HUES48 (cell line): ENCODE measurements around the gene LGMN.

Source experiments
- H3K27ac ChIP-seq: one replicate; pipeline ENCODE4 v1.7.0; 2013; ENCODE audit warnings: low read depth, low read length, inconsistent platforms
- H3K27me3 ChIP-seq: 2 replicates; pipeline ENCODE4 v1.6.1; 2013; ENCODE audit warnings: mild to moderate bottlenecking, low read length; ENCODE audit not compliant: control insufficient read depth, insufficient read depth
- H3K36me3 ChIP-seq: 2 replicates; pipeline ENCODE4 v1.6.1; 2013; ENCODE audit warnings: low read length; ENCODE audit not compliant: control insufficient read depth, insufficient read depth
- H3K4me1 ChIP-seq: 2 replicates; pipeline ENCODE4 v1.6.1; 2013; ENCODE audit warnings: mild to moderate bottlenecking, low read length; ENCODE audit not compliant: control insufficient read depth, insufficient read depth
- H3K4me3 ChIP-seq: 2 replicates; pipeline ENCODE4 v1.5.1; 2013; ENCODE audit warnings: mild to moderate bottlenecking, low read depth, low read length
- H3K9ac ChIP-seq: 2 replicates; pipeline ENCODE4 v1.6.1; 2013; ENCODE audit warnings: mild to moderate bottlenecking, low read depth, low read length, moderate library complexity
- H3K9me3 ChIP-seq: 2 replicates; pipeline ENCODE4 v1.6.1; 2013; ENCODE audit warnings: low read length; ENCODE audit not compliant: control insufficient read depth, insufficient read depth

Gene LGMN

DNA sequence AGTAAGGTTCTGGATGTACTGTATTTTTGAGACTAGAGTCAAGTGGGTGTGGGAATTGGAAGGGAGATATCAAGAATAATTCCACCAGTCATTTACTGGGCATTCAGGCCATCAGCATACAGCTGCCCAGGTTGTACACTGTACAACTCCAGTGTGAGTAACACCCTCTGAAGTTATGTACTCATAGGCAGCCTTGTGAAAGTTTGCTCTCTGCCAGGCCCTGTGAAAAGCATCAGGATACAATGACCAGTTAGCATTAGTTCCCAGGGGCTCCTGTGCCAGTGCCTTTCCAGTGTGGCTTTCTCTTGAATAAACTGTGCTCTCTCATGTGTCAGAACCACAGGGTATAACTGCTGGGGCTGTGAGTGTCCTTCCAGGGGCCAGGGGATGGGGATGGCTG, 89.7 kb downstream of the LGMN start:
- H3K4me3 ChIP-seq, result no peak overlapping the region
- no peak overlapping the region for H3K27ac ChIP-seq
- no peak overlapping the region for H3K9ac ChIP-seq
- no peaks in the 10 kb centered on the region for H3K27me3 ChIP-seq
- no peaks in the 10 kb centered on the region for H3K9me3 ChIP-seq
- no peaks in the 10 kb centered on the region for H3K4me1 ChIP-seq
- H3K36me3 ChIP-seq, result no peaks in the 10 kb centered on the region

- Histone ChIP-seq H3K9ac (no peak overlapping the region), H3K27ac (no peak overlapping the region), H3K27me3 (no peaks in the 10 kb centered on the region), H3K4me3 (no peak overlapping the region), H3K4me1 (no peaks in the 10 kb centered on the region), H3K36me3 (no peaks in the 10 kb centered on the region), H3K9me3 (no peaks in the 10 kb centered on the region)
Measured at GRCh38 chr14:92658160-92658559, 90.3 kb downstream of the LGMN start.

DNA sequence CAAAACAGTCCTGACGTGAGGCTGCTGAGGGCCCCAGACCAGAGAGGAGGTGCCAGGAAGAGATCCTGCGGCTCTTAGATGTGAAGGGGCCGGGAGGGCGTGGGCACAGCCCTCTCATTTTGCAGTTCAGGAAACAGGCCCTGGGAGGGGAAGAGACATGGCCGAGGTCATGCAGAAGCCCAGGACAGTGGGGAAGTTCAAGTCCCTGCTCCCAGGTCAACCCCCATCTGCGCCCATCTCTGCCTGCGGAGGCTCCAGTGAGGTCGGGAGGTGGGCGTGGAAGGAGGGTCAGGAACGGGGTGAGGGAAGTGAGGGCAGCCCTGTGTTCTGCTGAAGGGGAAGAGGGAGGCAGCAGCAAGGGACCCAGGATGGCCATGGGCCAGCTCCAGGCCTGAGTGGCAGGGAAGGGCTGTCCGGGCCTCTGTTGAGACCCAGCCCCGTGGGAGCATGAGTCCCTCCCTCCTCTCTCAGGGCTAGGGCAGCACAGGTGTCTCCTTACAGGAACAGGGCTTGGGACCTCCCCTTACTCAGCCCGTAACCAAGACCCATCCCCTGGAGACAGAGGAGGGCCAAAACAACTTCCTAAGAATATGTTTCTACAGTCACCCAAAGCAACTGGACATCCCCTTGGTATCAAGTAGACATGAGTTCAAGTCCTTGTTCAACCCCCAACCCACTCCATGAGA, 90.8 kb downstream of the LGMN start:
- Histone ChIP-seq H3K4me1 (no peaks in the 10 kb centered on the region), H3K27me3 (no peaks in the 10 kb centered on the region), H3K36me3 (no peaks in the 10 kb centered on the region), H3K9ac (no peak overlapping the region), H3K9me3 (no peaks in the 10 kb centered on the region), H3K4me3 (no peak overlapping the region), H3K27ac (no peak overlapping the region)

DNA sequence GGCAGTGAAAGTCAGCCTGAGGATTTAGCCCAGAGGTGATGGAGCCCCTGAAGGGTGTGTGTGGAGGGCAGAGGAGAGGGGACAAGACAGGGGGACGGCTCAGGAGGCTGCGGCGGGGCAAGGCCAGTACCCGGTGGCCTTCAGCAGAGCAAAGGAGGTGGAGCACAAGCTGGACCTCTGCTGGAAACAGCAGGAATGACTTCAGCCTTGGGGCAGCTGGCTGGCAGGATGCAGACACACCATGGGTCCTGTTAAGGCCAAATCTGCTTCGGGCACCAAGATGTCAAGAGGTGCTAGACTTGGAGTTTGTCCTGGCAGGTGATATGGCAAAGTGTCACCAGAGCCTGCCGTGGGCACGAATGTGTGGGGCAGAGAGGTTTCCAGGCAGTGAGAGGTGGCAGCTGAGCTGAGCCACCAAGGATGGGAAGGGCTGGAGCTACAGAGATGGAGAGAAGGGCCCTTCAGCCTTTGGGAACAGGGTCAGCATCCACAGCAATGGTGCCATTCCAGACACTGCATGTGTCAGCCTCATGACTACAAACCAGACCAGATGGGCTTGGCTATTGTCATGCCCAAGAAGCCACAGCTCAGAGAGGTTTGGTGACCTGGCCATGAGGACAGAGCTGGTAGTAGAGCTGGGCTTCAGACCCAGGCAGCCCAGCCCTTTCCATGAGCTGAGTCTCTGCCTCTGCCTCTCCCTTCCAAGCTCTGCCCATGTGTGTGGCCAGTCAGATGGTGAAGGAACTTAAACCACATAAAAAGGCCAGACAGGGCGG, 91.9 kb downstream of the LGMN start:
- H3K9ac ChIP-seq, result no peak overlapping the region
- no peak overlapping the region for H3K27ac ChIP-seq
- no peaks in the 10 kb centered on the region for H3K9me3 ChIP-seq
- H3K4me3 ChIP-seq, result no peak overlapping the region
- H3K36me3 ChIP-seq, result no peaks in the 10 kb centered on the region
- no peaks in the 10 kb centered on the region for H3K4me1 ChIP-seq
- no peaks in the 10 kb centered on the region for H3K27me3 ChIP-seq

DNA sequence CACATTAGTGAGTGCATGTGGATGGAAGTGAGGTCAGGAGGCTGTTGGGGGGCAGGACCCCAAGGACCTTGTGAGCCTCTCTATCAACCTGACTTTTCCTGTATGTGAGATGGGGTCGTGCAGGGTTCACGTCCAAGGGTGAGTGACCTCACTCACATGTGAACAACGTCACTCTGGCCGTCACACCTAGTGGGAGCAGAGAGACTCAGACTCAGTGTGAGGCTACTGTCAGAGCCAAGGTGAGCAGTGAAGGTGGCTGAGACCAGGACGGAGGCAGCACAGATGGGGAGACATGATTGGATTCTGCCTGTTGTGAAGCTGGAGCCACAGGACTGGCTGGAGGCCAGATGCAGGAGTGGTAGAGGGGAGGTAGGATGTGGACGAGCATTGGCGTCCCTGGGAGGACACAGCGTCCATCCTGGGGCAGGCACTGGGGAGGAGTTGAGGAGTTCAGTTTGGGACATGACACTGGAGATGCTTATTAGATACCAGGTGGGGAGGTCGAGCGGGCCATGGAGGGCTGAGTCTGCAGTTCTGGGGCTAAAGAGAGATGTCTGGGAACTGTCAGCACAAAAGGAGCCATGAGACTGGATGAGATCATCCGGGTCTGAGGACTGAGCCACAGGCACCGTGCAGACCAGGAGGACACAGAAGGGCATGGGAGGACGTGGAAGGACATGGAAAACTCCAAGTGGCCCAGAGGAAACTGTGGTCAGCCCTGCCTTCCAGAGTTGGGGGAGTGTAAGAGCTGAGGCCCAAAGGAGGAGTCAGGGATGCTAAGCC, 92.8 kb downstream of the LGMN start:
- no peaks in the 10 kb centered on the region for H3K36me3 ChIP-seq
- H3K4me3 ChIP-seq, result no peak overlapping the region
- H3K9me3 ChIP-seq, result no peaks in the 10 kb centered on the region
- no peak overlapping the region for H3K27ac ChIP-seq
- H3K9ac ChIP-seq, result no peak overlapping the region
- no peaks in the 10 kb centered on the region for H3K27me3 ChIP-seq
- no peaks in the 10 kb centered on the region for H3K4me1 ChIP-seq

GRCh38 chr14:92654239-92654901, 94.1 kb downstream of the LGMN start:
- H3K27ac ChIP-seq, result no peak overlapping the region
- no peak overlapping the region for H3K9ac ChIP-seq
- no peaks in the 10 kb centered on the region for H3K36me3 ChIP-seq
- no peaks in the 10 kb centered on the region for H3K9me3 ChIP-seq
- no peak overlapping the region for H3K4me3 ChIP-seq
- H3K4me1 ChIP-seq, result no peaks in the 10 kb centered on the region
- no peaks in the 10 kb centered on the region for H3K27me3 ChIP-seq
